ENCODE results near the gene CSMD2.

Gene CSMD2

DNA sequence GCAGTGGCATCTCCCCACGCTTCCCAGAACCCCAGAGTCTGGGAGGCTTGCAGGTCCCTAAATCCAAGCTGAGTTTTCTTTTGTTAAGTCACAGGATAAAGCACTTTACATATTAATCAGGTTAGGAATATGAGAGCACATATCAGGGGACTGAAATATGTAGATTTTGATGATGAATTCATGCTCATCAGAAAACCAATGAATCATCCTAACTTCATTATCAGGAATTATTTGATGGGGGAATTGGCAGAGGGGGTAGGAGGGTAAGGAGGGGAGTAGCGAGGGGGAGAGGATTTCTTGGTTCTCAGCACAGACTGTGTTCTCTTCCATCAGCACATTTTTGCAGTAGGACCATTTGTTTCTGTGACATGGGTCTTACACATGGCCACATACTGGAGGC, 269.1 kb downstream of the CSMD2 start:
- no peak for DNase-seq

DNA sequence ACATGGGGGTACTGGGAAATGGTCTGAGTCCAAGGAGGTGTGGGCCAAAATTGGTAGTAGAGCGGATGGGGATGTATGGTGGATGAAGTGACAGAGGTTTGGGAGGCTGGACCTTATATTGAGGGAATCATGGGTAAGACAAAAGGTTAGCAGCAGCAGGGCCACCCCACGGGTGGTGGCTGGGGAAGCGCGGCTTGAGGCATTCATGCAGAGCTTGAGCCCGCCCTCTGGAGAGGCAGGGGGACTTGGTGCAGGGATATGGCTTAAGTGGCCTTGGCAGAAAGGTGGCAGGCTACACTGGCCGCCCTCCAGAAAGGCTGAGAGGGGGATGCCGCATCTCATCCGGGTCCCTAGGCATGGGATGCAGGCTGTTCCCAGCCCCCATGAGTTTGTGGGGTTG, 269.6 kb downstream of the CSMD2 start:
- DNase-seq = no peak

DNA sequence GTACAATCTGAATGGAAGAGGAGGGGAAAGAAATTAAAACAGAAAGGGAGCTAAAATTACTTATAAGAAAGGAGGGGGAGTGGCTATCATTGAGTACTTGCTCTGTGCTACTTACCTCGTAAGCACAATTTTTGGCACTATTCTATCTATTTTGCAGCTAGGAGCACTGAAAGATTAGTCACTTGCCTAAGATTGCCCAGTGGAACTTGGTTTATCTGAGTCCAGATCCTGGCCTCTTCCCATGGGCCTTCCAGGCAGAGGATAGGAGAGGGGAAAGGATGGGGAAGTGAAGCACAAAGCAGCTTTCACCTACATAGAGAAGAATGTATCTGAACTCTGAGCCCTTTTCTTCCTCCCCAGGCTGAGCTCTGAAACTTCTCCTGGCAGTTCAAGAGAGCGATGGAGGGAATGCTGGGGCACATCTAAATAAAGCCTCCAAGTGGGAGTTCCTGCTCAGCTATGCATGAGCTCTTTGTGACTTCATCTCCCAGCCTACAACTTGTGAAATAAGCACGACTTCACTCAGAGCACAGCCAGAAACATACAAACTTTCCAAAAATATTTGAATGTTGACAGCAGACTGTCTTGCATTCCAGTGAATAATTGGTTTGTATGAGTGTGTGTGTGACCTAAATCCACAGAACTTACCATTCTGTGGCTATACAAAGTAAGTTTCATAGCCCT, 271.7 kb downstream of the CSMD2 start:
- DNase-seq = no peak

- no peak for DNase-seq
These were observed 278.5 kb downstream of the CSMD2 start for GRCh38 chr1:33886496-33886895.

DNA sequence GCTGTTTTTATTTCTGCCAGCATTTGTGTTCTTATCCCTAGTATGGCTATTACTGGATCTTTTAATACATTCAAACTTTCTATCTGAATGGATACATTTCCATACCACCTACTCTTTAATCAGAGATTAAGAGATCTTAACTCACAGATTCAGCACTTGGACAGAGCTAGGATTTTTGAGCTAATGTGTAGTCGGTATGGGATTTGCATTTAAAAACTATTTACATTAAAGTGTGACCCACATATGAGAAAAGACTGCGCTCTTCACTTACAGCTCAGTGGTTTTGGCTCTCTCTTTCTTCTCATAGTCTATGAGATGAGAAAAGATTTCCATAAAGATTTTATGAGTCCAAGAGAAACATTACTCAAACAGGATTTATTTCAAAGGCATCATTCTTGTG, 284.7 kb downstream of the CSMD2 start:
- DNase-seq = no peak

GRCh38 chr1:33878392-33878791, 286.6 kb downstream of the CSMD2 start:
- DNase-seq = no peak

DNA sequence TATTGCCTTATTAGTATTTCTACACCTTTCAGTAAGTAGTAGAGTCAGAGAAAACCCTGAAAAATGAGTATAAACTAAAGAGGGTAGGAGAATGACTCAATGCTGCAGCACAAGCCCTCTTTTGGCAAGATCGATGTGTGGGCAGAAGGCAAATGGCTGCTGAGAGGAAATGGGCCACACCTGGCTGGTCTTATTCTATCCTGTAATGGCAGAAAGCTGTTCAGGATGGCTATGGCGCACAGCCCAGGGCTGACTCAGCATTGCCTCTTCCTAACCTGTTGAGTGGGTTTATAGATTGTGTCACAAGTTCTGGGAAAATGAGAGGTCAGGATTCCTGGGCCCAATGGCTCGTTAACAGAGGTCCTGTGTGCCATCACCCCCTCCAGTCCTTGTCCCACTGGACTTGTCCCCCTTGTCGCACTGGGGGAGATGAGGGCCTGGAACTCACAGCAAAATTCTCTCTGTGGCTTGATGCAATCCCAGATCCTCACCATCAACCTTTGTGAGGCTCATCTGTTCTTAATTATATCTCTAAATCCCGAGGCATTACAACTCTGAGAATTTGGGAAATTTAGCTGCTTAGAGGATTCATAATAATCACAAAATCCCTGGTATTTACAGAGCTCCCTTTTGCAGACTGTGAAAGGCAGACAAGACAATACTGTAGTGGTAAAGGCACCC, 287.9 kb downstream of the CSMD2 start:
- no peak for DNase-seq

DNA sequence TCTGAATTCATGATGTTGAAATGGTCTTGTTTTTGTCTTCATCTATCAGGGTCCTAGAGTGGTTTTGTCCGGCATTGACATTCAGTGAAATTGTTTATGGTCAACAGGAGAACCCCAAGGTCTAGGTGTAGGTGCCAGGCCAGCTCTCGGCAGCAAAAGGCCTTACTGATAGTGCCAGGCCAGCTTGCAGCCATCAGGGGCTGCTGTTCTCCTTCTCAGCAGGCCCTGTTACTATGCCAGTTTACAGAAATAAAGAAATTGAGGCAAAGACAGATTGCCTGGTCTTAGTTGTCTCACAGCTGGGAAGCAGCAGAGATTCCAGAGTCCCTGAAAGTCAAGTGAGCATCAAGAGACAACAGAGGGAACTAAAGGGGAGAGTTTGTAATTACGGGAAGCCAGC, 289.2 kb downstream of the CSMD2 start:
- no peak for DNase-seq

GRCh38 chr1:33874636-33875035, 290.4 kb downstream of the CSMD2 start:
- DNase-seq = no peak

DNA sequence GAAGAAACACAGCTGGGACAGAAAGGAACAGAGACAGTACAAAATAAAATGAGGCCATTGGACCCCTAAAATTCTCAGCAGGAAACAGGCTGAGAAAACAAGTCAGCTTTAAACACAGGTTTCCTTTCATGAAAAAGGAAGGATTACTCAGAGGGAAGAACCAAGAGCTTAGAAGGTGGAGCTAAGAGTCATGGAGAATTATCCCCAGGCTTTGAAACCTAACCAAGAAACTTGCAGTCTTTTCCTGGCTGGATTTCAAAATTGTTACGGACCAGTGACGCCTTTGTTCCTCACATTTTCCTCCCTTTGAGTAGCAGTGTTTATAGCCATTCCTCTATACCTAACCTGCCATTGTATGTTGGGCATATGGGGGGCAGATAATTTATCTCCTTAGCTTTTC, 292.3 kb downstream of the CSMD2 start:
- DNase-seq = no peak

DNA sequence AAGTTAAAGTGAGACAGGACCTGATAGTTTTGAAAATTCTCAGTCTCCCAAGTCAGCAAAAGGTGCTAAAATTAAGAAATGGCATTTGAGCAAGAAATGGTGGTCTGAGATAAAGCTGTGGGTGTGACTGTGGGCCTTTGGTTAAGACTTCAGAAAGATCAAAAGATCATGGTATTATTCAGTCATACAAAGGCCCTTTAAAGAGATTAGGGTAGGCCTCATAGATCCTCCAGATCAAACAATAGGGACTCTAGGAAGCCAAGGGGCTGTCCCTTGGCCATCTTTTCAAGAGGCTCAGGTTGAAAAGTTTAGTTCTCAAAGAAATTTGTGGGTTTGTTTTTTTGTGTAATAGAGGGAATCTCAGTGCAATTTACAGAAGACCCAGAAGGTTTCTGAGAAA, 292.8 kb downstream of the CSMD2 start:
- DNase-seq = no peak

DNA sequence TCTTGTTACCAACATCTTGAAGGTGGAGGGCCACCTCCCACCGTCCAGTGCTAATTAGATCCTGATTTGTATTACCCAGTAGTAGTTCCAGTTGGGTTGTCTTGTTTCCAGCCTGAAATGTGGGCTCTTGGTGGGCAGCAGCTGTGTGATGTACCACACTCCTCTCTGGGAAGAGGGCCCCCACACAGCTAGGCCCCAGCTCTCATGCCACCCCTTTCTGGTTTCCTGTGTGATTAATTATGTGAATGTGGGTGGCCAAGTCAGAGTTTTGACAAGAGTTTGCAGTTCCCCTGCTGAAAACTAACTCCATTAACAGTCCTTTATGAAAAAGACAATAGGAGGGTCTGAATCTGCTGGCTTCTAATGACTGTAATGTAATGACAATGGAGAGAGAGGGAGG, 297.3 kb downstream of the CSMD2 start:
- DNase-seq = no peak

DNA sequence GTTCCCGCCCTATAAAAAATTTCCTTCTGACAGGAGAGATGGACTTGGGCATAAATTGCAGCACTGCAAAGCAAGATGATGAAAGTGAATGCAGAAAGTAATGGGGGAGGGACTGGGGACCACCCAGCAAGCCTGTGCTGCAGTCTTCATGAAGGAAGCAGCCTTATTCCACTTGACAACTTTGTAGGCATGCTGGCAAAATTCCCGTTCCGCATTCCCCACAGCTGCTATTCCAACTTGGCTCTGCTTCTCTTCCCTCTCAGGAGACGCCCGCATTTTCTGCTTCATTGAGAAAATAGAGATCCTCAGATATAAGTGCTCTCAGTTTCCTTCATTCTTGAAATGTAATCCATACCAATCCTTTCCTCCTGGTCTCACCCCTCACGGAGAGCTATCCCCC, 298.7 kb downstream of the CSMD2 start:
- DNase-seq = no peak

DNA sequence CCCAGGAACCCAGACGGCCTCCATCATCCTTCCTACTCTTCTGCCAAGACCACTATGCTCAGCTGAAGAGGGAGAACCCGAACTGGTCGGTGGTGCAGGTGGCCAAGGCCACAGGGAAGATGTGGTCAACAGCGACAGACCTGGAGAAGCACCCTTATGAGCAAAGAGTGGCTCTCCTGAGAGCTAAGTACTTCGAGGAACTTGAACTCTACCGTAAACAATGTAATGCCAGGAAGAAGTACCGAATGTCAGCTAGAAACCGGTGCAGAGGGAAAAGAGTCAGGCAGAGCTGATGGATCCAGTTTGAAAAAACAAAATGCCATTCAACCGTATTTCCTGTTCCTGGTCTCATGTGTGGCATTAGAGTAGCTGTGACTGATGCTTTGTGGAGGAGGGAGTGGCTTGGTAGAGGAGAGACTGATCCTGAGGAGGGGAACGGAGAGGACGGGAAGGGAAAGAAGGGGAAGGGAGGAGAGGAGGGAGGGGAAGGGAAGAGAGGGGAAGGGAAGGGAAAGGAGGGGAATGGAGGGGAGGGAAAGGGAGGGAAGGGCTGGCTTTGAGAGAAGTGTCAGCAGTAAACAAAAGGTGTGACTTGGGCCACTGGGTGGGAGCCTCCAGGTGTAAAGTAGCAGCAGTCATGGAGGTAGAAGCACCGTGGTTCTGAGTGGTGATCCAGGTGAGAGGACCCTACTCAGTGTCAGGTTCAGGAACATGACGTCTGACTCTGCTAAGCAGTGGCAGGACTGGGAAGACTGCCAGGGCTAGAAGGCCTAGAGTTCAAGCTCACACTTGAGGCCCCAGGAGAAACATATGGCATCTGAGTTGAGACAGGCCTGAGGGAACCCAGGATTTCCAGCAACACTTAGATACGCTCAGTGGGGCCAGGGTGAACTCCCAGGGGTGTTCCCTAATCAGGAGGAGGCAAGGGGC, 300.3 kb downstream of the CSMD2 start:
- no peak for DNase-seq

- no peak for DNase-seq
These were observed 301.3 kb downstream of the CSMD2 start, which contains the start of gene HMGB4 for GRCh38 chr1:33863779-33864178. Gene HMGB4, plus strand, starts transcription at chr1:33864079. Its CDS starts 113 bp downstream, at chr1:33864192.

DNA sequence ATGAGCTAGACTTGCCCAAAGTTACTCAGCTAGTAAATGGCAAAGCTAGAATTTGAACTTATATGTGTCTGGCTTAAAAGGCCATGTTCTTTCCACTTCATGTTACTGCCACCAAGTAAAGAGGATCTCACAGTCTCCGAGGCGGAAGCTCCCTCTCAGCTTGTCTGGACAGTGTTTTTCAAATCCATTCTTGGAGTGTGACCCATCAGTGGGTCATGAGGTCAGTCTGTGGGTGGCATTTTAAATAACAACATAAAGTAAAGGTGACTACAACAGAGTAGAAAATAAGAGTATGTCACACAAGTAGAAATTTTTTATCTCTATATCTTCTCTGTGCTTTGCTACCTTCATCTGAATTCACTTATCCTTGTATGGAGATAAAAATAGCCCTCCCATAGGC, 304.4 kb downstream of the CSMD2 start:
- DNase-seq = no peak

DNA sequence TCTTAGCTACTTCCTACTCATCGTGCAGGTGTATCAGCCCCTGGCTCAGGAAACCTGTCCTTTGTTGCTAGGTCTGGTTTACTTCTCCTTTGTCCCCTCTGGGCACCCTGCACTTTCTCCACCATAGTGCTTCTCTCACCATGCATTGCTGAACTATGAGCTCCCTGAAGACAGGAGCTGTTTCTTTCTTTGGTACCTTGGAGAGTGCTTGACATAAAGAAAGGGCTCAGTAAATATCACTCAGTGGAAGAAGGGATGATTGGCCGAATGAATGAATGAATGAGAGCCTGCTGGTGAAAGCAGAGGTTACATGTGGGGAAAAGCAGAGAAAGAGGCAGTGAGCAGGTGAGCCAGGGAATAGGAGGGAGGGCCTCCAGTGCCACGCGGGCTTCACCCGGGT, 310.9 kb downstream of the CSMD2 start:
- DNase-seq = no peak

GRCh38 chr1:33853431-33853830, 311.6 kb downstream of the CSMD2 start:
- DNase-seq = no peak

DNA sequence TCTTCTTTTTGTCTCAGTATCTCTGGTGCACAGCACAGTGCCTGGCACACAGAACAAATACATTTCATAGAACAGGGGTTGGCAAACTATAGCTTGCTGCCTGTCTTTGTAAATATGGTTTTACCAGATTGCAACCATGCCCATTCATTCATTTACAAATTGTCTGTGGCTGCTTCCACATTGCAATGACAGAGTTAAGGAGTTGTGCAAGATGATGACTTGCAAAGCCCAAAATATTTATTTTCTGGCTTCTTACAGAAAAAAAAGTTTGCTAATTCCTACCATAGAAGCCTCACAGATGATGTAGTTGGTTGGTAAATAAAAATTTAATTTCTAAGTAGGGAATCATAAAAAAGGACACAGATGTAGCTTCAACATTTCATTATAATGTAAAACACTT, 312.3 kb downstream of the CSMD2 start:
- DNase-seq = no peak

DNA sequence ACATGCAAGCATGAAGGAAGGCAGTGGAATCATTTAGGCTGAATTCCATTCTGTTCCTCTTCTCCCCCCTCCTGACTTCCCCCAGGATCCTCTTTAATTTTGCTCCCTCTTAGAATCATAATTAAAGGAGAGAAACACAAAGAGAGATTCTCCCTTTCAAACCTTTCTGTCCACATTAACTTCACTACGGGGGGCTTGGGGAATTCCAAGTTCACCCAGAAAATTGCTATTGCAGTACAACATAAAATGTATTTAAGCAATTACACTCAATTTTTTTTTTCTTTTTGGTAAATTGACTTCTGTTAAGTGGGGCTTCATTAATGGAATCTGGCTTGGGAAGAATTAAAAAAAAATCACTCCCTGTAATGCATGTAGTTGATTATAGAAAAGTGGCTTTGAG, 314.5 kb downstream of the CSMD2 start:
- DNase-seq = no peak

DNA sequence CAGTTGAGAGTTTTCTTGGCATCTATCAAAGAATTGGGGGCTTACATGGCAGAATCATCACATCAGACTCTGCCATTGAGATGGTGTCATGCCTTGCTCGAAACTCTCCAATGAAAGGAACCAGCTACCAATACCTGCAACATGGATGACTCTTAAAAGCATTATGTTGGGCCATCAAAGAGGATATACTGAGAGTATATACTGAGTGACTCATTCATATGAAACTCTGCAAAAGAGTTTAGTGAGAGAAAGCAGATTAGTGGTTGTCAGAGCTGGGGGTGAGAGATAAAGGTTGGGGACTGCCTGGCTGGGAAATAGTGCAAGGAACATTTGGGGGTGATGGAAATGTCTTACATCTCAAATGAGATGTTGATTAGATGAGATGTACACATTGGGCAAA, 315.8 kb downstream of the CSMD2 start:
- DNase-seq = no peak

- DNase-seq = no peak
These were observed 316.7 kb downstream of the CSMD2 start for GRCh38 chr1:33848205-33848937.

DNA sequence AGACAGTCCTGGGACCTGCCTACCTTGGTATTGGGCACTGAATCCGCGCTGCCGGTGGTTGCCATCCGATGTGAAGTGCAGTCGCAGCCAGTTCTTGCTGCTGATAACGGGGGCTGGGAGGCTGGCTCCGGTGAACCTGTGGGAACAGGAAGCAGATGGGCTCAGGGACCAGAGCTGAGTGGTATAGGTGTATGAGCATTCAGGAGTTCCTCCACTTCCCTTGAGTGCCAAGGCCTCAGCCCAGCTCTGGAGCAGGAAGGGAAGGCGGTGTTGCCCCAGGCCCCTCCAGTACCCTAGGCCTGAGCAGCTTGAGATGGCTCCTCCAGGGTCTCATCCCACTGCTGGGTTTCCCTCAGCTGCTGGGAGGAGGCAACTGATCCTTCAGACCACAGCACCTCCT, 318.2 kb downstream of the CSMD2 start:
- DNase-seq = no peak

Measured in EL (cell line).